H1 (cell line): ENCODE data around the gene TUT4. TPM values are rescaled to one million over a fixed set of nuclear protein-coding genes. Genes with fewer than 3 reads are reported as not detected.

Experiments used
- CTCF ChIA-PET: fragments of 300-600 bp; sonication (Branson Sonifier 250); formaldehyde crosslinking; loops from one replicate; lab custom pipeline; 2021; ENCODE audit not compliant: partially characterized antibody; lab: Charles Lee
- POLR2A ChIA-PET: fragments of 300-600 bp; sonication (Branson Sonifier 250); formaldehyde crosslinking; loops from one replicate; lab custom pipeline; 2021; ENCODE audit warnings: inconsistent platforms; ENCODE audit not compliant: partially characterized antibody; lab: Charles Lee
- DNase-seq, 2 experiments: peaks; one replicate each; pipeline versions ENCODE4 v3.0.0 to v3.0.0-alpha.2; 2010 to 2022; ENCODE audit warnings: low spot score in 2 of 2, low read depth in 1 of 2, mixed read lengths in 1 of 2
- FAIRE-seq: peaks from 2 replicates; lab custom pipeline; 2011; peaks lifted over from hg19 to GRCh38; lab: Jason Lieb, UNC
- H2AFZ ChIP-seq: 2 replicates; pipeline ENCODE4 v1.8.1; 2012; ENCODE audit warnings: low read length, inconsistent platforms
- H2AK5ac ChIP-seq: 2 replicates; pipeline ENCODE4 v1.6.1; 2013; ENCODE audit warnings: low read depth, low read length
- H2BK120ac ChIP-seq: replicated peaks from 2 replicates; pipeline ENCODE3; 2013; ENCODE audit warnings: low read depth, low read length, inconsistent platforms
- H2BK12ac ChIP-seq: 2 replicates; pipeline ENCODE4 v1.6.1; 2013; ENCODE audit warnings: low read depth, low read length
- H2BK15ac ChIP-seq: 2 replicates; pipeline ENCODE4 v1.6.1; 2013; ENCODE audit warnings: low read length
- H2BK20ac ChIP-seq: 2 replicates; pipeline ENCODE4 v1.6.1; 2013; ENCODE audit warnings: low read length
- H2BK5ac ChIP-seq: 2 replicates; pipeline ENCODE4 v1.6.1; 2013; ENCODE audit warnings: low read depth, low read length
- H3K14ac ChIP-seq: 2 replicates; pipeline ENCODE4 v1.6.1; 2013; ENCODE audit warnings: inconsistent platforms; ENCODE audit not compliant: insufficient read length
- H3K18ac ChIP-seq: 2 replicates; pipeline ENCODE4 v1.6.1; 2013; ENCODE audit warnings: low read length; ENCODE audit errors: extremely low read depth
- H3K23ac ChIP-seq: 2 replicates; pipeline ENCODE4 v1.6.1; 2013; ENCODE audit warnings: inconsistent platforms; ENCODE audit not compliant: insufficient read length
- H3K23me2 ChIP-seq: 2 replicates; pipeline ENCODE4 v1.6.1; 2013; ENCODE audit warnings: low read depth, low read length
- H3K27ac ChIP-seq: 2 replicates; pipeline ENCODE4 v1.6.1; 2011; ENCODE audit warnings: low read depth, low read length, inconsistent platforms
- H3K27me3 ChIP-seq, 4 experiments: replicated peaks in 1 of 4; 1 replicate in 1 of 4; 2 replicates in 3 of 4; pipeline versions ENCODE4 v1.6.1 to v1.8.1; 2011 to 2013; ENCODE audit warnings: low read length in 3 of 4, mild to moderate bottlenecking in 3 of 4, inconsistent platforms in 2 of 4, mixed read lengths in 2 of 4, moderate library complexity in 1 of 4; ENCODE audit not compliant: control insufficient read depth in 3 of 4, insufficient read depth in 3 of 4; ENCODE audit errors: extremely low read depth in 1 of 4
- H3K36me3 ChIP-seq, 4 experiments: 2 replicates each; pipeline versions ENCODE4 v1.6.1 to v1.8.1; 2011 to 2013; ENCODE audit warnings: mild to moderate bottlenecking in 4 of 4, low read length in 3 of 4, moderate library complexity in 2 of 4, control low read depth in 1 of 4, inconsistent platforms in 1 of 4; ENCODE audit not compliant: insufficient read depth in 4 of 4, control insufficient read depth in 2 of 4
- H3K4ac ChIP-seq: replicated peaks from 2 replicates; pipeline ENCODE3; 2013; ENCODE audit warnings: low read length, low read depth, mixed read lengths, inconsistent platforms; ENCODE audit not compliant: insufficient read length
- H3K4me1 ChIP-seq, 4 experiments: replicated peaks in 1 of 4; 1 replicate in 1 of 4; 2 replicates in 3 of 4; pipeline versions ENCODE4 v1.6.1 to v1.8.1; 2011 to 2013; ENCODE audit warnings: low read length in 3 of 4, inconsistent platforms in 2 of 4, mixed read lengths in 1 of 4; ENCODE audit not compliant: insufficient read depth in 4 of 4, control insufficient read depth in 3 of 4
- H3K4me2 ChIP-seq, 2 experiments: 2 replicates each; pipeline versions ENCODE4 v1.6.1 to v1.8.1; 2011 to 2013; ENCODE audit warnings: low read depth in 2 of 2, low read length in 2 of 2, control low read depth in 1 of 2, inconsistent platforms in 1 of 2, mild to moderate bottlenecking in 1 of 2; ENCODE audit not compliant: insufficient read depth in 1 of 2
- H3K4me3 ChIP-seq, 4 experiments: fragments of 200-600, 300-600 bp in 1 of 4; sonication (generic), shearing (Covaris generic), sonication (Bioruptor Twin) in 1 of 4; 2 replicates each; pipeline versions ENCODE4 v1.5.1 to v1.8.1; 2011 to 2016; ENCODE audit warnings: low read length in 4 of 4, low read depth in 3 of 4, control low read depth in 2 of 4, inconsistent platforms in 2 of 4, mild to moderate bottlenecking in 2 of 4, mixed read lengths in 1 of 4, moderate library complexity in 1 of 4; ENCODE audit not compliant: insufficient read depth in 2 of 4; ENCODE audit errors: extremely low read depth in 1 of 4
- H3K56ac ChIP-seq: replicated peaks from 2 replicates; pipeline ENCODE3; 2013; ENCODE audit warnings: low read depth, mild to moderate bottlenecking, mixed read lengths, low read length, inconsistent platforms; ENCODE audit not compliant: insufficient read length
- H3K79me1 ChIP-seq: 2 replicates; pipeline ENCODE4 v1.6.1; 2013; ENCODE audit warnings: low read depth, low read length, control low read depth
- H3K79me2 ChIP-seq, 2 experiments: 2 replicates each; pipeline versions ENCODE4 v1.6.1 to v1.8.1; 2012 to 2013; ENCODE audit warnings: low read length in 2 of 2, mild to moderate bottlenecking in 2 of 2, inconsistent platforms in 1 of 2; ENCODE audit not compliant: insufficient read depth in 2 of 2, control insufficient read depth in 1 of 2
- H3K9ac ChIP-seq, 4 experiments: replicated peaks in 1 of 4; 1 replicate in 1 of 4; 2 replicates in 3 of 4; pipeline versions ENCODE4 v1.6.1 to v1.8.1; 2011 to 2013; ENCODE audit warnings: low read depth in 3 of 4, low read length in 3 of 4, control low read depth in 2 of 4, mild to moderate bottlenecking in 2 of 4, moderate library complexity in 2 of 4, inconsistent platforms in 1 of 4; ENCODE audit errors: extremely low read depth in 1 of 4
- H3K9me3 ChIP-seq, 2 experiments: 2 replicates each; pipeline versions ENCODE4 v1.6.1 to v1.8.1; 2012 to 2013; ENCODE audit warnings: mild to moderate bottlenecking in 2 of 2, moderate library complexity in 2 of 2, control low read depth in 1 of 2, inconsistent platforms in 1 of 2, low read depth in 1 of 2, low read length in 1 of 2, mixed read lengths in 1 of 2; ENCODE audit not compliant: insufficient read depth in 2 of 2
- H4K20me1 ChIP-seq, 2 experiments: replicated peaks in 1 of 2; 2 replicates each; pipeline versions ENCODE3 to v1.8.1; 2011 to 2013; ENCODE audit warnings: inconsistent platforms in 2 of 2, low read length in 2 of 2, mild to moderate bottlenecking in 1 of 2; ENCODE audit not compliant: insufficient read depth in 2 of 2, control insufficient read depth in 1 of 2
- H4K5ac ChIP-seq: 2 replicates; pipeline ENCODE4 v1.6.1; 2013; ENCODE audit warnings: low read length, low read depth, mixed read lengths, inconsistent platforms; ENCODE audit not compliant: insufficient read length
- H4K8ac ChIP-seq: 2 replicates; pipeline ENCODE4 v1.8.0; 2013; ENCODE audit warnings: mild to moderate bottlenecking, moderate library complexity, low read length, inconsistent platforms; ENCODE audit not compliant: insufficient read depth; ENCODE audit errors: extremely low read depth
- H4K91ac ChIP-seq: replicated peaks from 2 replicates; pipeline ENCODE3; 2013; ENCODE audit warnings: low read length, mixed read lengths, inconsistent platforms; ENCODE audit not compliant: insufficient read length
- BACH1 ChIP-seq: IDR thresholded peaks from 2 replicates; pipeline ENCODE4 v1.6.1; 2012; ENCODE audit warnings: low read length, improper control_type of control experiment
- EP300 ChIP-seq, 2 experiments: IDR thresholded peaks; 1 replicate in 1 of 2; 2 replicates in 1 of 2; pipeline ENCODE4 v1.6.1; 2011 to 2012; ENCODE audit warnings: low read depth in 2 of 2, low read length in 2 of 2, mild to moderate bottlenecking in 2 of 2, borderline replicate concordance in 1 of 2, inconsistent platforms in 1 of 2, moderate library complexity in 1 of 2
- GABPA ChIP-seq: IDR thresholded peaks from 2 replicates; pipeline ENCODE4 v1.6.1; 2011; ENCODE audit warnings: mild to moderate bottlenecking, low read length, moderate library complexity, borderline replicate concordance; ENCODE audit not compliant: insufficient read depth
- KDM5A ChIP-seq: fragments of 200-600 bp; IDR thresholded peaks from 2 replicates; pipeline ENCODE4 v1.7.1; 2012; ENCODE audit warnings: mild to moderate bottlenecking, low read length, inconsistent platforms, mixed read lengths
- PHF8 ChIP-seq: fragments of 200-600 bp; sonication (generic); conservative IDR thresholded peaks from 2 replicates; pipeline ENCODE4 v1.7.1; 2012; ENCODE audit warnings: low read depth, mild to moderate bottlenecking, inconsistent platforms, low read length, moderate library complexity
- SP1 ChIP-seq: IDR thresholded peaks from 2 replicates; pipeline ENCODE4 v1.6.1; 2011; ENCODE audit warnings: low read depth, low read length
- TCF12 ChIP-seq: IDR thresholded peaks from 2 replicates; pipeline ENCODE4 v1.6.1; 2011; ENCODE audit warnings: low read depth, mild to moderate bottlenecking, low read length
- YY1 ChIP-seq: IDR thresholded peaks from 2 replicates; pipeline ENCODE4 v1.6.1; 2011; ENCODE audit warnings: low read depth, mild to moderate bottlenecking, low read length
- WGBS, 2 experiments: shearing (Covaris generic) in 1 of 2; methylation state at CpG; one replicate each; pipeline versions ENCODE4 v1.1.6 to v1.1.7; 2013 to 2015; ENCODE audit warnings: low lambda C conversion rate in 2 of 2, mixed read lengths in 2 of 2, inconsistent platforms in 1 of 2, low coverage in 1 of 2, missing lambda C conversion rate in 1 of 2; ENCODE audit not compliant: insufficient replicate concordance in 2 of 2, insufficient coverage in 1 of 2, insufficient read length in 1 of 2; ENCODE audit errors: extremely low coverage in 1 of 2, missing lambda C conversion rate in 1 of 2; 5-methylcytosine and 5-hydroxymethylcytosine counted together
- polyA plus RNA-seq, 7 experiments: library from polyadenylated mRNA; depleted of rRNA in 3 of 7; stranded (reverse) in 5 of 7; unstranded in 2 of 7; fragments of >200 nt in 5 of 7; fragments of 200-250 nt in 2 of 7; gene quantifications; 1 replicate in 5 of 7; 2 replicates in 1 of 7; 4 replicates in 1 of 7; pipeline versions ENCODE4 v1.2.1 to v1.2.3, GENCODE V29; 2011 to 2013; ENCODE audit warnings: missing spikeins in 2 of 7, mixed read lengths in 2 of 7
- total RNA-seq: library from RNA; stranded (reverse); fragmentation: NEBNext Ultra II Directional; extraction: Animal tissue kit (Norgen Biotek cat#: 25700); gene quantifications from 2 replicates; pipeline ENCODE4 v1.2.1, GENCODE V29; 2021
- TF ChIP-seq, protein P1 (sequence below): IDR thresholded peaks from 2 replicates; pipeline ENCODE4 v1.6.1; 2012; ENCODE audit warnings: low read length, inconsistent platforms

Gene TUT4
- total and polyA plus RNA-seq, 2 of the 8 experiments (the other 6 are each of a cell fraction or from before 2014, with no cell fraction given), result 54.5 to 63.3 TPM

DNA sequence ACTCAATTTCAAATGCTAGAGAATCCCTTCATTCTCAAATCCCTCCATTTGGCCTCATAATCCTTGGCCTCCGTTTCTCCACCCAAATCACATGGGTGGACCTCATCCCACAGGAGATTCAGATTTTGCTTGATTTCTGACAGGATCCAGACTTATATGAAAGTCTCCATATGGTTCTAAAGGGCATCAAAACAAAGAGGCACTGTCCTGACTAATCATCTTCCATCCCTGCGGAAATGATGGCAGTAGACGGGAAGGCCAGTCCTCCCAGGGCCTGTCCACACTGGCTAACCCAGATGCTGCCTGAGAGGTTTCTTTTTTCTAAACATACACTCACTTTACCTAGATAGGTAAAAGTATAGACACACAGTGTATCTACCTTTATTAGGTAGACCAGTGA lies 167.5 kb downstream of the TUT4 start:
- H3K14ac ChIP-seq, result no peak overlapping the region
- no peak overlapping the region for H3K56ac ChIP-seq
- no peaks in the 10 kb centered on the region; the same call in 1 of the 2 replicates for H3K79me1 ChIP-seq
- no peak overlapping the region for H3K27ac ChIP-seq
- no peak overlapping the region for H4K91ac ChIP-seq
- WGBS, 2 experiments, result 90% methylated on average over 3 of the region's 3 CpGs; no CpG with 5 or more reads in 1 of the 2 experiments
- no peak overlapping the region for H2BK5ac ChIP-seq
- no peaks in the 10 kb centered on the region for H3K4me1 ChIP-seq
- DNase-seq, result no peak
- H4K20me1 ChIP-seq, result peaks cover 0 to 6% of the 10 kb centered on the region in 2 experiments
- H3K18ac ChIP-seq, result no peak overlapping the region
- CTCF ChIA-PET, result no interaction called here
- H3K36me3 ChIP-seq, result peaks cover 59 to 95% (median 87%) of the 10 kb centered on the region in 4 experiments
- no peak overlapping the region for H4K8ac ChIP-seq
- no peak overlapping the region for H3K23ac ChIP-seq
- no peaks in the 10 kb centered on the region for H3K23me2 ChIP-seq
- H2AFZ ChIP-seq, result no peak overlapping the region
- H4K5ac ChIP-seq, result no peak overlapping the region
- H3K27me3 ChIP-seq, result no peaks in the 10 kb centered on the region
- H3K9me3 ChIP-seq, result no peaks in the 10 kb centered on the region
- H2BK12ac ChIP-seq, result no peak overlapping the region
- no peak overlapping the region for H2BK15ac ChIP-seq
- FAIRE-seq, result no peak
- TF ChIP-seq YY1, result no peak
- no peak for TF ChIP-seq BACH1
- TF ChIP-seq KDM5A, result no peak
- no peak for TF ChIP-seq GABPA
- no peak for TF ChIP-seq SP1
- TF ChIP-seq TCF12, result no peak
- TF ChIP-seq EP300 (IDR thresholded peaks at IDR 0.05; ENCODE audit: borderline replicate concordance in 1 of 2, low read depth in 2 of 2, low read length in 2 of 2), result no peak
- TF ChIP-seq, protein P1, sequence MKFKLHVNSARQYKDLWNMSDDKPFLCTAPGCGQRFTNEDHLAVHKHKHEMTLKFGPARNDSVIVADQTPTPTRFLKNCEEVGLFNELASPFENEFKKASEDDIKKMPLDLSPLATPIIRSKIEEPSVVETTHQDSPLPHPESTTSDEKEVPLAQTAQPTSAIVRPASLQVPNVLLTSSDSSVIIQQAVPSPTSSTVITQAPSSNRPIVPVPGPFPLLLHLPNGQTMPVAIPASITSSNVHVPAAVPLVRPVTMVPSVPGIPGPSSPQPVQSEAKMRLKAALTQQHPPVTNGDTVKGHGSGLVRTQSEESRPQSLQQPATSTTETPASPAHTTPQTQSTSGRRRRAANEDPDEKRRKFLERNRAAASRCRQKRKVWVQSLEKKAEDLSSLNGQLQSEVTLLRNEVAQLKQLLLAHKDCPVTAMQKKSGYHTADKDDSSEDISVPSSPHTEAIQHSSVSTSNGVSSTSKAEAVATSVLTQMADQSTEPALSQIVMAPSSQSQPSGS, result no peak
- no peak for TF ChIP-seq PHF8
- H2BK120ac ChIP-seq, result no peak overlapping the region
- H3K4me3 ChIP-seq, result no peak overlapping the region
- H3K9ac ChIP-seq, result no peak overlapping the region
- 0 out of 4 replicates have a peak, but pooled peaks cover 0 to 4% of the 10 kb centered on the region in 2 experiments for H3K79me2 ChIP-seq
- H2BK20ac ChIP-seq, result no peak overlapping the region
- no peak overlapping the region for H3K4me2 ChIP-seq
- H2AK5ac ChIP-seq, result no peak overlapping the region
- no peak overlapping the region for H3K4ac ChIP-seq
- POLR2A ChIA-PET, result no interaction called here
